Suprapubic skin (tissue), 3 donors: ENCODE data around the gene TPSB2.

Experiments used
- CTCF ChIP-seq, 2 donors: fragments of 200-600 bp in 1 of 2; fragments of 450-650 bp in 1 of 2; sonication (generic) in 1 of 2; IDR thresholded peaks; one replicate each; pipeline ENCODE4 v1.5.1; 2016 to 2019; ENCODE audit warnings: antibody characterized with exemption in 2 of 2, mild to moderate bottlenecking in 1 of 2, moderate library complexity in 1 of 2
- POLR2AphosphoS5 ChIP-seq, 3 donors: sonication (generic); formaldehyde crosslinking; IDR thresholded peaks; one replicate each; pipeline ENCODE4 v1.6.1; 2017; ENCODE audit warnings: antibody characterized with exemption in 3 of 3

- TF ChIP-seq CTCF (IDR thresholded peaks at IDR 0.05) (no peak), POLR2AphosphoS5 (IDR thresholded peaks at IDR 0.05) (no peak)
Measured at GRCh38 chr16:1225051-1225451, 4.9 kb downstream of the TPSB2 start, which contains the start of gene TPSG1.
